GM21786 (cell line): ENCODE measurements around the gene ATP13A4.

Experiments
- ATAC-seq: cut with Tn5 transposase; IDR thresholded peaks from one replicate; pipeline ENCODE4 v1.9.1; 2021; ENCODE audit not compliant: unreplicated experiment

The ATP13A4 gene

DNA sequence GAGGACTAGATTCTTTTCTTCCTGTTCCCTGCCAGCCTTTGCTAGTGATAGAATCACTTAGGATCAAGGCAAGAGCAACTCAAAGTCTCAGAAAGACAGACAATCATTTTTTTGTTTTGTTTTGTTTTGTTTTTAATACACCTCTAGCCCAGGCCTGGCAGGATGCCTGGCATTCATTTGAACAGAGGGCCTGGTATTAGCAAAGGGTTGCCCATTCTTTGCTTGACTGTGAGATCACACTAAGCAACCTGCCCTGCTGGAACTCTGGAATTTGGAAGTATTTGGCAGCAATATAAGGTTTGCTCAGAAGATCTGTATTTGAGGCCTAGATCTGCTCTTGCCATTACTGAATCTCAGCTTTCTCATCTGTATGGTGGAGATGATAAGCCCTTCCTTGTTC, 154.4 kb downstream of the ATP13A4 start:
- no peak for ATAC-seq

DNA sequence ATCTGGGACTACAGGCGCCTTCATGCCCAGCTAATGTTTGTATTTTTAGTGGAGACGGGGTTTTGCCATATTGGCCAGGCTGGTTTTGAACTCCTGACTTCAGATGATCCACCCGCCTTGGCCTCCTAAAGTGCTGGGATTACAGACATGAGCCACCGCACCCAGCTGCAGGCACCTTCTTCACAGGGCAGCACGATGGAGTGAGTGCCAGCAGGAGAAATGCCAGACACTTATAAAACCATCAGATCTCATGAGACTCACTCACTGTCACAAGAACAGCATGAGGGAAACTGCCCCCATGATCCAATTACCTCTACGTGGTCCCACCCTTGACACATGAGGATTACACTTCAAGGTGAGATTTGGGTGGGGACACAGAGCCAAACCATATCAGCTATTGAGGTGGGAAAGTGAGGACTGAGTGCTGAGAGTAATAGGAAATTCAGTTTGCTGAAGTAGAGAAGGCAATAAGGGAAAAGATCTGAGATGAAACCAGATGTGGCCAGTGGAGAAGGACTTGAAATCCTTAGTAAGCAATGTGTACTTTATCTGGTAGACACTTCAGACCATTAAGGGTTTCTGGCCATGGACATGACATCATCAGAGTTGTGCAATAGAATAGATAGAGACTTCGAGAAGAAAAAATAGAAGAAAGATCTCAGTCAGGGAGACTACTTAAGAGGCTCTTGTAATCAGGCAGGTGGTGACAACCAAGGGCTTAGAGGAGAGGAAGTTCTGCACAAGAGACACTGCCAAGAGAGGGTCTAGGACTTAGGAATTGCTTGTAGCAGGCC, 158.0 kb downstream of the ATP13A4 start:
- no peak for ATAC-seq

GRCh38 chr3:193391902-193392301, 162.8 kb downstream of the ATP13A4 start:
- ATAC-seq: no peak

- no peak for ATAC-seq
Measured at GRCh38 chr3:193389335-193389734, 165.4 kb downstream of the ATP13A4 start.

- ATAC-seq: no peak
Measured at GRCh38 chr3:193388361-193388760, 166.3 kb downstream of the ATP13A4 start.

- no peak for ATAC-seq
Measured at GRCh38 chr3:193387596-193387995, 167.1 kb downstream of the ATP13A4 start.

- ATAC-seq: no peak
Measured at GRCh38 chr3:193378706-193379105, 176.0 kb downstream of the ATP13A4 start, which contains the start of gene ATP13A5. Gene ATP13A5, minus strand, starts transcription at chr3:193378753. Its CDS starts 28 bp downstream, at chr3:193378725.

- no peak for ATAC-seq
Measured at GRCh38 chr3:193377591-193377990, 177.1 kb downstream of the ATP13A4 start.

DNA sequence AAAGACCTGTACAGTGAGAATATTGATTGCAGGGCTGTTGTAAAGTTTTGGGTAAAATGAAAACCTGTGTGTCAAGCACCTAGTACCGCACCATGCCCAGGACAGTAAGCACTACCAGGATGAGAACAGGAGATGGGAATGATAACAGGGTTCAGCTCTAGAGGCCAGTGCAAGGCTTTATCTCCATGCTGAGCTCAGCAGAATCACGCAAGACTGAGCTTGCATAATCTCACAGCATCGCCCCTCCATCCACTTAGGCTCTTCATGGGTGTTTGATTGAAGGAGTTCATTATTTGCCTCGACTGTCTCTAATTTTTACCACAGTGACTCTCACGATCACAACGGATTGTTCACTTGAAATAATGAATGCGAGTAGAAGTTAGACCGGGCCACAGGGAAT, 179.1 kb downstream of the ATP13A4 start:
- ATAC-seq: no peak

GRCh38 chr3:193372783-193373182, 181.9 kb downstream of the ATP13A4 start:
- ATAC-seq: peak; percentile 44

- ATAC-seq: no peak
Measured at GRCh38 chr3:193367868-193368267, 186.8 kb downstream of the ATP13A4 start.

DNA sequence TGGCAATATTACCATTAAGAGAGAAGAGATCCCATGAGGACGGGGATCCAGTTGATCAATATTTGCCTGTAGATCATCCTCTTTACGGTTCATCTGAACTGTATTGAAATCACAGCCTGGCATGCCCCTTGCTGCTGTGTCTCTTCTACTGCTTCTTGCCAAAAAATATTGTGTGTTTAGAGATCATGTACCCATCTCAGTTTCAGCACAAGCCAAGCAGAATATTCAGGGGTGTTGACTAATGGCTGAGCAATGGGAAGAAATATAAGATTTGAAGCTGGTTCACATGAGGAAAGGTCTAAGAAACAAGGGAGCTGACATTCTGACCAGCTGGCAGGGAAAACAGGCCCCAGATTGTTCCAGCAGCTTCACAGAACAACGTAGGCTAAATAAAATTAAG, 197.4 kb downstream of the ATP13A4 start:
- no peak for ATAC-seq

DNA sequence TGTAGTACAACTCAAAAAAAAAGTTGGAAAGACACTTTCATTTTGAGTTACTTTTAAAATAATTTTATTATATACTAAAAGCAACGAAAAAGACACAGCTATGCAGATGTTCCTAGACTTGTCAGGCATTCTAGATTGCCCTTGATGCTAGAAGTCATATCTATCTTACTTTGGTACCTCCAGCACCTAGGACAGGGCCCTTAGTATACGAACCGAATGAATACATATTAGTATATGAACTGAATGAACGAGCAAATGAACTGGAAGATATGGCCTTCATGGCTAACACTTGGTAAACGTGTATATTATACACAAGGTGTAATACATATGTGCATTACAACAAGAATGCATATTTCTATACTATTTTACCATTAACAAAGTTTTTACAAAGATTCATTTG, 200.3 kb downstream of the ATP13A4 start:
- no peak for ATAC-seq
